ENCODE results near the gene INAVA. TPM values are rescaled to one million over a fixed set of nuclear protein-coding genes. Genes with fewer than 3 reads are reported as not detected.
"Not testable (repeated sequence)": the region's sequence is repeated elsewhere in the genome, so short reads cannot be mapped to it uniquely, and the experiment has no call there.

Gene INAVA
- total and polyA plus RNA-seq, 2 donors (not counting 1 experiment from before 2014, with no cell fraction given), result 0.06 to 0.34 TPM

GRCh38 chr1:200931776-200932175, 37.1 kb downstream of the INAVA start:
- no peaks in the 10 kb centered on the region for H3K36me3 ChIP-seq (replicated peaks in 1 of 2; ENCODE audit: control extremely low read depth in 1 of 2, control insufficient read depth in 1 of 2, extremely low read depth in 1 of 2, insufficient read depth in 2 of 2, low read length in 1 of 2)
- Mint-ChIP-seq H3K9me3 (ENCODE audit: insufficient read depth) (peaks cover 3% of the 10 kb centered on the region), H3K4me1 (no peaks in the 10 kb centered on the region), H3K27me3 (no peaks in the 10 kb centered on the region), H3K27ac (no peak overlapping the region), H3K4me3 (no peak overlapping the region)
- no peak for DNase-seq
- H4K20me1 ChIP-seq (ENCODE audit: control insufficient read depth, insufficient read depth, low read length, poor library complexity, severe bottlenecking), result no peaks in the 10 kb centered on the region
- H3K4me3 ChIP-seq (ENCODE audit: control extremely low read depth in 1 of 5, extremely low read depth in 1 of 5, insufficient read depth in 1 of 5, low read depth in 2 of 5, low read length in 4 of 5), result no peak overlapping the region
- H3K9me3 ChIP-seq (ENCODE audit: control extremely low read depth in 1 of 3, control insufficient read depth in 2 of 3, insufficient read depth in 1 of 3, low read length in 2 of 3), result peaks cover 0 to 3% (median 0%) of the 10 kb centered on the region in 3 donors
- H3K9ac ChIP-seq (ENCODE audit: low read length), result no peak overlapping the region
- H3K27me3 ChIP-seq (replicated peaks in 1 of 4; ENCODE audit: control extremely low read depth in 1 of 4, control insufficient read depth in 3 of 4, insufficient read depth in 4 of 4, low read length in 3 of 4), result no peaks in the 10 kb centered on the region
- H3K27ac ChIP-seq (ENCODE audit: low read length in 2 of 2), result no peak overlapping the region
- no peaks in the 10 kb centered on the region for H3K79me2 ChIP-seq (ENCODE audit: control insufficient read depth, insufficient read depth, low read length)
- TF ChIP-seq CTCF (IDR thresholded peaks at IDR 0.05) (no peak), EZH2 (IDR thresholded peaks at IDR 0.05; ENCODE audit: borderline replicate concordance, insufficient read depth, low read depth, low read length, poor library complexity, severe bottlenecking) (no peak)
- H2AFZ ChIP-seq (ENCODE audit: insufficient read depth, low read depth, low read length, poor library complexity, severe bottlenecking), result no peak overlapping the region
- CTCF ChIA-PET, result interaction anchor here (0.7 to 0.9 kb wide), 2 partner anchors 40 to 112 kb away, joined by 3 read pairs; no protein-coding TSS in a partner anchor
- intact Hi-C loops (cut with micrococcal nuclease), result no loop called here
- POLR2A ChIA-PET, result no interaction called here
- WGBS (ENCODE audit: insufficient coverage), result 81% methylated on average over 2 of the region's 2 CpGs
- H3K4me1 ChIP-seq (ENCODE audit: control insufficient read depth in 2 of 2, insufficient read depth in 2 of 2, low read length in 2 of 2), result no peaks in the 10 kb centered on the region
- ATAC-seq (ENCODE audit: low read depth), result no peak
- H3K4me2 ChIP-seq (replicated peaks; ENCODE audit: low read depth, low read length, poor library complexity, severe bottlenecking), result no peak overlapping the region

- H3K9ac ChIP-seq (ENCODE audit: low read length), result no peak overlapping the region
- DNase-seq (no peak), ATAC-seq (ENCODE audit: low read depth) (no peak)
- H3K27ac ChIP-seq (ENCODE audit: low read length in 2 of 2), result no peak overlapping the region
- Mint-ChIP-seq H3K27me3 (no peaks in the 10 kb centered on the region), H3K4me1 (no peaks in the 10 kb centered on the region), H3K9me3 (ENCODE audit: insufficient read depth) (peaks cover 3% of the 10 kb centered on the region), H3K4me3 (no peak overlapping the region), H3K27ac (no peak overlapping the region)
- no peaks in the 10 kb centered on the region for H3K4me1 ChIP-seq (ENCODE audit: control insufficient read depth in 2 of 2, insufficient read depth in 2 of 2, low read length in 2 of 2)
- H3K27me3 ChIP-seq (replicated peaks in 1 of 4; ENCODE audit: control extremely low read depth in 1 of 4, control insufficient read depth in 3 of 4, insufficient read depth in 4 of 4, low read length in 3 of 4), result no peaks in the 10 kb centered on the region
- H3K36me3 ChIP-seq (replicated peaks in 1 of 2; ENCODE audit: control extremely low read depth in 1 of 2, control insufficient read depth in 1 of 2, extremely low read depth in 1 of 2, insufficient read depth in 2 of 2, low read length in 1 of 2), result no peaks in the 10 kb centered on the region
- no peak overlapping the region for H3K4me2 ChIP-seq (replicated peaks; ENCODE audit: low read depth, low read length, poor library complexity, severe bottlenecking)
- H3K79me2 ChIP-seq (ENCODE audit: control insufficient read depth, insufficient read depth, low read length), result no peaks in the 10 kb centered on the region
- intact Hi-C loops (cut with micrococcal nuclease), result no loop called here
- 90% methylated on average over 7 of the region's 13 CpGs for WGBS (ENCODE audit: insufficient coverage)
- peaks cover 0 to 3% (median 0%) of the 10 kb centered on the region in 3 donors for H3K9me3 ChIP-seq (ENCODE audit: control extremely low read depth in 1 of 3, control insufficient read depth in 2 of 3, insufficient read depth in 1 of 3, low read length in 2 of 3)
- CTCF ChIA-PET, result interaction anchor here (2.1 kb wide), 1 partner anchor 38 kb away, joined by 8 read pairs; no protein-coding TSS in a partner anchor
- no peak overlapping the region for H2AFZ ChIP-seq (ENCODE audit: insufficient read depth, low read depth, low read length, poor library complexity, severe bottlenecking)
- no peak overlapping the region for H3K4me3 ChIP-seq (ENCODE audit: control extremely low read depth in 1 of 5, extremely low read depth in 1 of 5, insufficient read depth in 1 of 5, low read depth in 2 of 5, low read length in 4 of 5)
- no peaks in the 10 kb centered on the region for H4K20me1 ChIP-seq (ENCODE audit: control insufficient read depth, insufficient read depth, low read length, poor library complexity, severe bottlenecking)
- POLR2A ChIA-PET, result no interaction called here
- TF ChIP-seq EZH2 (IDR thresholded peaks at IDR 0.05; ENCODE audit: borderline replicate concordance, insufficient read depth, low read depth, low read length, poor library complexity, severe bottlenecking) (no peak), CTCF (IDR thresholded peaks at IDR 0.05) (no peak)
Measured at GRCh38 chr1:200934676-200935245, 40.1 kb downstream of the INAVA start.

DNA sequence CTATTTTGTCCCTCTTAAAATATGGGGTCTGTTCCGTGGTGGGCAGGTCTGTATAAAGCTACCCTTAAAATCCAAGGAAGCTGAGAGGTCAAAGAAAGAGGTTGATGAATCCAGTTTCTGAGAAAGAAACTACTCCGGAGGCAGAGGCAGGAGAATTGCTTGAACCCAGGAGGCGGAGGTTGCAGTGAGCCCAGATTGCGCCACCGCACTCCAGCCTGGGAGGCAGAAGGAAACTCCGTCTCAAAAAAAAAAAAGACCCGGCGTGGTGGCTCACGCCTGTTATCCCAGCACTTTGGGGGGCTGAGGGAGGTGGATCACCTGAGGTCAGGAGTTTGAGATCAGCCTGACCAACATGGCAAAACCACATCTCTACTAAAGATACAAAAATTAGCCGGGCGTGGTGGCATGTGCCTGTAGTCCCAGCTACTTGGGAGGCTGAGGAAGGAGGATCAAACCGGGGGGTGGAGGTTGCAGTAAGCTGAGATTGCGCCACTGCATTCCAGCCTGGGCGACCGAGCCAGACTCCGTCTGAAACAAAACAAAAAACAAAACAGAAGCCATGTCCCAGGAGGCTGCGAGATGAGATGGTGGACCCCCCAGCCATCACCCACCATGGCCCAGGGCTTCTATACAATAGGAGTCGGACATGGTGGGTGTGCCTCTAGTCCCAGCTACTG, 40.7 kb downstream of the INAVA start:
- H3K27ac ChIP-seq (ENCODE audit: low read length in 2 of 2); intact Hi-C loops (cut with micrococcal nuclease); H3K9me3 ChIP-seq (ENCODE audit: control extremely low read depth in 1 of 3, control insufficient read depth in 2 of 3, insufficient read depth in 1 of 3, low read length in 2 of 3); H3K9me3 Mint-ChIP-seq (ENCODE audit: insufficient read depth); H3K27me3 ChIP-seq (replicated peaks in 1 of 4; ENCODE audit: control extremely low read depth in 1 of 4, control insufficient read depth in 3 of 4, insufficient read depth in 4 of 4, low read length in 3 of 4); H3K27me3 Mint-ChIP-seq; H3K4me1 Mint-ChIP-seq; H3K4me3 ChIP-seq (ENCODE audit: control extremely low read depth in 1 of 5, extremely low read depth in 1 of 5, insufficient read depth in 1 of 5, low read depth in 2 of 5, low read length in 4 of 5); H3K4me2 ChIP-seq (replicated peaks; ENCODE audit: low read depth, low read length, poor library complexity, severe bottlenecking); POLR2A ChIA-PET; H3K4me3 Mint-ChIP-seq; H3K4me1 ChIP-seq (ENCODE audit: control insufficient read depth in 2 of 2, insufficient read depth in 2 of 2, low read length in 2 of 2); ATAC-seq (ENCODE audit: low read depth); H3K36me3 ChIP-seq (replicated peaks in 1 of 2; ENCODE audit: control extremely low read depth in 1 of 2, control insufficient read depth in 1 of 2, extremely low read depth in 1 of 2, insufficient read depth in 2 of 2, low read length in 1 of 2); H2AFZ ChIP-seq (ENCODE audit: insufficient read depth, low read depth, low read length, poor library complexity, severe bottlenecking); H4K20me1 ChIP-seq (ENCODE audit: control insufficient read depth, insufficient read depth, low read length, poor library complexity, severe bottlenecking); DNase-seq; H3K9ac ChIP-seq (ENCODE audit: low read length); H3K27ac Mint-ChIP-seq; H3K79me2 ChIP-seq (ENCODE audit: control insufficient read depth, insufficient read depth, low read length): not testable (repeated sequence)
- WGBS (ENCODE audit: insufficient coverage), result 99% methylated on average over 12 of the region's 18 CpGs
- CTCF ChIA-PET, result interaction anchor here (0.6 to 2.1 kb wide), 2 partner anchors 37 to 43 kb away, joined by 3 to 8 read pairs; no protein-coding TSS in a partner anchor
